Smooth muscle cell (in vitro differentiated cells): ENCODE results near the gene IFI6. TPM values are rescaled to one million over a fixed set of nuclear protein-coding genes. Genes with fewer than 3 reads are reported as not detected.

ENCODE experiments used
- DNase-seq: peaks from one replicate; lab custom pipeline; 2025; ENCODE audit not compliant: unreplicated experiment; lab: John Stamatoyannopoulos, UW
- H2AFZ ChIP-seq: fragments of 200-600 bp; sonication (generic); 2 replicates; pipeline ENCODE4 v1.6.0; 2016; ENCODE audit warnings: antibody characterized with exemption, low read depth, mild to moderate bottlenecking
- H3F3A ChIP-seq: fragments of 200-600 bp; sonication (generic); 2 replicates; pipeline ENCODE4 v1.6.0; 2017; ENCODE audit warnings: antibody characterized with exemption, low read depth
- H3K27ac ChIP-seq: fragments of 200-600 bp; sonication (generic); 2 replicates; pipeline ENCODE4 v1.5.1; 2016; ENCODE audit warnings: low read depth, mild to moderate bottlenecking
- H3K27me3 ChIP-seq: fragments of 200-600 bp; sonication (generic); 2 replicates; pipeline ENCODE4 v1.6.1; 2016; ENCODE audit warnings: low read depth, mild to moderate bottlenecking
- H3K36me3 ChIP-seq: fragments of 200-600 bp; sonication (generic); 2 replicates; pipeline ENCODE4 v1.5.1; 2016; ENCODE audit warnings: low read depth
- H3K4me1 ChIP-seq: fragments of 200-600 bp; sonication (generic); 2 replicates; pipeline ENCODE4 v1.5.1; 2016; ENCODE audit warnings: low read depth
- H3K4me2 ChIP-seq: fragments of 200-600 bp; sonication (generic); 2 replicates; pipeline ENCODE4 v1.6.0; 2016; ENCODE audit warnings: mild to moderate bottlenecking
- H3K4me3 ChIP-seq: fragments of 200-600 bp; sonication (generic); 2 replicates; pipeline ENCODE4 v1.5.1; 2016; ENCODE audit warnings: mild to moderate bottlenecking
- H3K79me2 ChIP-seq: fragments of 200-600 bp; sonication (generic); 2 replicates; pipeline ENCODE4 v1.6.0; 2016; ENCODE audit warnings: low read depth, mild to moderate bottlenecking
- H3K9ac ChIP-seq: fragments of 200-600 bp; sonication (generic); 2 replicates; pipeline ENCODE4 v1.6.0; 2016; ENCODE audit warnings: low read depth
- H3K9me3 ChIP-seq: fragments of 200-600 bp; sonication (generic); replicated peaks from 2 replicates; pipeline ENCODE4 v1.5.1; 2016; ENCODE audit warnings: low read depth
- H4K20me1 ChIP-seq: fragments of 200-600 bp; sonication (generic); 2 replicates; pipeline ENCODE4 v1.6.0; 2016; ENCODE audit warnings: low read depth
- WGBS: methylation state at CpG from one replicate; pipeline ENCODE4 v1.1.7; 2016; ENCODE audit warnings: low lambda C conversion rate; 5-methylcytosine and 5-hydroxymethylcytosine counted together
- polyA plus RNA-seq: library from polyadenylated mRNA; unstranded; fragments of >200 nt; fragmentation: Nextera tagmentation; extraction: Ambion mirVana; gene quantifications from 2 replicates; pipeline ENCODE4 v1.2.1, GENCODE V29; 2016
- total RNA-seq: library from RNA; depleted of rRNA; stranded (reverse); fragments of >200 nt; gene quantifications from 2 replicates; pipeline ENCODE4 v1.2.3, GENCODE V29; 2014
- TF ChIP-seq, protein P1 (sequence below): fragments of 200-600 bp; sonication (generic); IDR thresholded peaks from 2 replicates; pipeline ENCODE4 v1.5.1; 2017; ENCODE audit warnings: borderline replicate concordance, mild to moderate bottlenecking, antibody characterized with exemption; ENCODE audit not compliant: insufficient read depth, poor library complexity, severe bottlenecking

Gene IFI6
- total and polyA plus RNA-seq, 2 experiments from 2014 or later = 26.7 to 43.7 TPM

DNA sequence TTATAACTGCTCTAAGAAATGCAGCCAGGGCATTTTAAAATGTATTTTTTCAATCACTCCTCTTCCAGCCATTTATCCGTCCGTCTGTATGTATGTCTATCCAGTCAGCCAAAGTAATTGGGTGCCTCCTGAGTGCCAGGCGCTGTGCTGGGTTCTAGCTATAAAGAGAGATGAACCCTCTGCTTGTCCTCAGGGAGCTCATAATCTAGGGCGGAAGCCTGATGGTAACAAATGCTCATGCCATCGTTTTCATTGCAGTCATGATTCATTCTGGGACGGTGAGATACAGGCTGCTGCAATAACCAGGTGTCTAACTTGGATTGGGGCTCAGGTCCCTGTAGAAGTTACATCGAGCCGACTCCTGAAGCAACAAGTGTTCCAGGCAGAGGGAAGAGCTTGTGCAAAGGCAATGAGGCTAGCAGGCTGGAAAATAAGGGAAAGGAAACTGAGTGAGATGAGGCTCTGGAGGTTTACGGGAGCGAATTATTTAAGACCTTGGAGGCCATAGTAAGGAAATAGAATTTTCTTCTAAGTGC, 11.6 kb downstream of the IFI6 start:
- Histone ChIP-seq H3K4me3 (peak overlapping the region; percentile 56), H3K27ac (peak overlapping the region; percentile 73), H3K36me3 (no peaks in the 10 kb centered on the region), H3K4me2 (peak overlapping the region; percentile 86), H4K20me1 (no peaks in the 10 kb centered on the region), H3K9me3 (no peaks in the 10 kb centered on the region), H3K4me1 (peaks cover 11% of the 10 kb centered on the region), H3F3A (peaks cover 13% of the 10 kb centered on the region), H3K27me3 (no peaks in the 10 kb centered on the region), H3K79me2 (no peaks in the 10 kb centered on the region), H2AFZ (peak overlapping the region; percentile 12), H3K9ac (peak overlapping the region; percentile 70)
- TF ChIP-seq, protein P1, sequence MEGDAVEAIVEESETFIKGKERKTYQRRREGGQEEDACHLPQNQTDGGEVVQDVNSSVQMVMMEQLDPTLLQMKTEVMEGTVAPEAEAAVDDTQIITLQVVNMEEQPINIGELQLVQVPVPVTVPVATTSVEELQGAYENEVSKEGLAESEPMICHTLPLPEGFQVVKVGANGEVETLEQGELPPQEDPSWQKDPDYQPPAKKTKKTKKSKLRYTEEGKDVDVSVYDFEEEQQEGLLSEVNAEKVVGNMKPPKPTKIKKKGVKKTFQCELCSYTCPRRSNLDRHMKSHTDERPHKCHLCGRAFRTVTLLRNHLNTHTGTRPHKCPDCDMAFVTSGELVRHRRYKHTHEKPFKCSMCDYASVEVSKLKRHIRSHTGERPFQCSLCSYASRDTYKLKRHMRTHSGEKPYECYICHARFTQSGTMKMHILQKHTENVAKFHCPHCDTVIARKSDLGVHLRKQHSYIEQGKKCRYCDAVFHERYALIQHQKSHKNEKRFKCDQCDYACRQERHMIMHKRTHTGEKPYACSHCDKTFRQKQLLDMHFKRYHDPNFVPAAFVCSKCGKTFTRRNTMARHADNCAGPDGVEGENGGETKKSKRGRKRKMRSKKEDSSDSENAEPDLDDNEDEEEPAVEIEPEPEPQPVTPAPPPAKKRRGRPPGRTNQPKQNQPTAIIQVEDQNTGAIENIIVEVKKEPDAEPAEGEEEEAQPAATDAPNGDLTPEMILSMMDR = no peak
- no peak for DNase-seq
- WGBS = 84% methylated on average over 10 of the region's 10 CpGs

DNA sequence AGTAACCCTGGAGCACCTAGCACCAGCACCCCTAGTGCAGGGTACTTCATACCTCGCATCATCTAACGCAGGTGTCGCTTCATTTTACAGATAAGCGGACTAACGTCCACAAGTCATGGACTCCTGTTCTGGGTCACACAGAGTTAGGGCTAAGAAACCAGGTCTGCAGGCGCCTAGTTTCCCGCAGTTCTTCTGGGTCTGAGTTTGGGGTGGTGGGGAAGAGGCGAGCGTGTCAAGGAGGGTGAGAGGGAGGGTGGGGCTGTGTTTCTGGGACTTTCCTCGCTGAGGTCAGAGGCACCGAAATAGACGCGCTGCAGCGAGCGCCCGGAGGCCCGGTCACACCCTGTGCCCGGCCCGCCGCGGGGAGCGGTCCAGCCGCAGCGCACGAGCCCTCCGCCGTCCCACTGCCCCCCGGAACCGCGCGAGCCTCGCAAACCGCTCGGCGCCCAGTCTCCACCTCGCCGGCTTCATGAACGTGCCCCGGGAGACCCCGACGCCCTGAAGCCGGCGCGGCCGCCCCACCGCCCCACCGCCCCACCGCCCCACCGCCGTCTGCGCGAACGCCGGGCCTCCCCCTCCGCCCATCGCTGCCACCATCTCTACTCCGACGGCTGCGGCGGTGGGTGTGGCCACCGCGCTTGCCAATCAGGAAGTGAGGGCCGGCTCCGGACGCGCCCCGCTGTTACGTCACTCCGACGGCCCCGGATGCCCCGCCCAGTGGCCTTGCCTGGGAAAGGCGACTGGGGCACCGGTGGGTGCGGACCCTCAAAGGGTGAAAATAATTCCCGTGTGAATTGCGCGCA, 12.3 kb downstream of the IFI6 start:
- Histone ChIP-seq H3K9me3 (no peaks in the 10 kb centered on the region), H2AFZ (peak overlapping the region; percentile 12), H3K36me3 (no peaks in the 10 kb centered on the region), H3F3A (peaks cover 13% of the 10 kb centered on the region), H3K27me3 (no peaks in the 10 kb centered on the region), H3K4me1 (peaks cover 11% of the 10 kb centered on the region), H3K27ac (peak overlapping the region; percentile 73), H4K20me1 (no peaks in the 10 kb centered on the region), H3K4me3 (peak overlapping the region; percentile 56), H3K9ac (peak overlapping the region; percentile 70), H3K79me2 (no peaks in the 10 kb centered on the region), H3K4me2 (peak overlapping the region; percentile 86)
- peak; percentile 47 for DNase-seq
- TF ChIP-seq, protein P1 = no peak
- 10% methylated on average over 30 of the region's 78 CpGs for WGBS

DNA sequence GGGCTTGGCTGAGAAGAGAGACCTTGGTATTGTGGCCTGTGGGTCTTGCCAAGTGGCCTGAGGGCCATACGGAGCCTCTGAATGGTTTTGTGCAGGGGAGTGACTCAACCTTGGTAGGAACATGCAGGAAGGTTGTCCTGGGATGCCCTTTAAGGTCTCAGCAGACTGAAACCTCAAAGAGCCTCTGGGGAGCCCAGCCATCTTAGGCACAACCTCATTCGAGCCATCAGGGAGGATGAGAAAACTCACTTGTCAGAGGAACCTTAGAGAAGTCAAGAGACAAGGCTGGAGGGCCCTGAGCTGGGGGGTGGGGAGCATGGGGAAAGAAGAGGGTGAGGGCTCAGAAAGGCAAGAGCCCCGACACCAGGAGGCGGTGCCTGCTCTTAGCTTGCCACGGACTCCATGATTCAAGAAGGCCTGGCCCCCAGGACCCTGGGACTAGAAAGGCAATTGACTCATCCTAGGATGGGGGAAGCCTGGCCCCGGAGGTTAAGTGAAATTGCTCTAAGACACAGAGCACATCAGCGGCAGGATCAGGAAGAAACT, 13.0 kb downstream of the IFI6 start:
- Histone ChIP-seq H3K9ac (peak overlapping the region; percentile 70), H3K9me3 (no peaks in the 10 kb centered on the region), H3K79me2 (no peaks in the 10 kb centered on the region), H3K27me3 (no peaks in the 10 kb centered on the region), H3F3A (peaks cover 13% of the 10 kb centered on the region), H3K4me2 (peak overlapping the region; percentile 86), H3K4me3 (peak overlapping the region; percentile 56), H3K27ac (peak overlapping the region; percentile 73), H3K4me1 (peaks cover 11% of the 10 kb centered on the region), H2AFZ (peak overlapping the region; percentile 12), H3K36me3 (no peaks in the 10 kb centered on the region), H4K20me1 (no peaks in the 10 kb centered on the region)
- 37% methylated on average over 7 of the region's 7 CpGs for WGBS
- no peak for DNase-seq
- TF ChIP-seq, protein P1 = no peak
